Regular cardiac myocyte (primary cell): ENCODE data around the gene RPS6KA4. TPM values are rescaled to one million over a fixed set of nuclear protein-coding genes. Genes with fewer than 3 reads are reported as not detected.

Source experiments
- total RNA-seq: library from RNA; depleted of rRNA; stranded (reverse); fragments of >200 nt; gene quantifications from 2 replicates; pipeline ENCODE4 v1.2.3, GENCODE V29; 2014

RPS6KA4 gene
- 29.0 and 61.3 TPM in 2 replicates for total RNA-seq

GRCh38 chr11:64358907-64359711 is at the start of gene RPS6KA4:
Gene RPS6KA4 (plus strand): TSS chr11:64359162. CDS start chr11:64359236, 74 bp downstream.

GRCh38 chr11:64317325-64317960 is 41.5 kb upstream of the RPS6KA4 start, which contains the start of gene TRMT112:
Gene TRMT112 (minus strand): TSS chr11:64317559. CDS start chr11:64317526, 33 bp downstream.

DNA sequence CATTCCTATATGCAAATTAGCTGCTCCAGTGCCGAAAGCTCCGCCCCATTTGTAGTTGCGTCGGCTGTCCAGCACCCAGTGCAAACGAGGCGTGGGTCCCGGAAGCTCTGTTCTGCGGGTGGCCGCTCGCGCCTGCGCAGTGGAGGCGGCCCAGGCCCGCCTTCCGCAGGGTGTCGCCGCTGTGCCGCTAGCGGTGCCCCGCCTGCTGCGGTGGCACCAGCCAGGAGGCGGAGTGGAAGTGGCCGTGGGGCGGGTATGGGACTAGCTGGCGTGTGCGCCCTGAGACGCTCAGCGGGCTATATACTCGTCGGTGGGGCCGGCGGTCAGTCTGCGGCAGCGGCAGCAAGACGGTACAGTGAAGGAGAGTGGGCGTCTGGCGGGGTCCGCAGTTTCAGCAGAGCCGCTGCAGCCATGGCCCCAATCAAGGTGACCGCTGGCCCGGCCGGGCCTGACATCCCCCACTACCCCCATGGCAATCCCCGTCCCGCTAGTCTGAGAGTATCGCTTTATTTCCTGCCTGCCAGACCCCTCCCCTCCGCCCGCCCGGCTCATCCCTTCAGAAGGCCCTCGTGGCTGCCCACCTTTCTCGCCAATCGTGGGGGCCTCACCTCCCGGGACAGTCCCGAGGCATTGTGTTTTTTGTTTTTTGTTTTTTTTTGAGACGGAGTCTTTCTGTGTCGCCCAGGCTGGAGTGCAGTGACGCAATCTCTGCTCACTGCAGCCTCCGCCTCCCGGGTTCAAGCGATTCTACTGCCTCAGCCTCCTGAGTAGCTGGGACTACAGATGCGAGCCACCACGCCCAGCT is 40.8 kb upstream of the RPS6KA4 start, which contains the start of gene PRDX5:
Gene PRDX5 (plus strand): TSS at position 161 of the 805 bp plus-strand sequence. CDS start 95 bp downstream, at position 256.

DNA sequence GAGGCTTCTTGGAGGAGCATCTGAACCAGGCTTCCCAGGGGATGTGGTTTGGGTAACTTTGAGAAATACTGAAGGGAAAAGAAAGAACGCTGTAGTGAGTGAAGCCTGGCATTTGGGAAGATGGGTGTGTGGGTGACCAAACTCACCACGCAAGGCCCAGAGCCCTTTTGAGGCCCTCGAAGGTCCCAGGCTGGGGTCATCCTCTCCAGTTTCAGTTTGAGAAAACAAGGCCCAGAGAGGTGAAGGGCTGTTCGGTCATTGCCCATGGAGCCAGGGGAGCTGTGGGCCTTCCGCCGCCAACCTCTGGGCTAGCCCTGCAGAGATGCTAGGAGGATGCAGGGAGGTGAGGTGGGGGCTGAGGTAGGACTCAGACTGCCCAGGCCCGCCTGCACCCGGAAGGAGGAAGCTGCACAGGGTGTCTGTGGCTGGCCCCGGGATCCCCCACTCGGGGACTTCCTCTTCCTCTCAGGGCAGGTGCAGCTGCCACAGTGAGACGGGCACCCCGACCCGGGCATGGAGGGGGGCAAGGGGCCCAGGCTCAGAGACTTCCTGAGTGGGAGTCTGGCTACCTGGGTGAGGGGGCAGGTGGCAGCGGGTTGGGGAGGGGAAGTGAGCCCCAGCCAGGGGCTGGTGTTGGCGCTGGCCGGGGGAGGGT is 19.1 kb upstream of the RPS6KA4 start, which contains the start of gene CCDC88B:
Gene CCDC88B (plus strand): TSS at position 451 of the 655 bp plus-strand sequence. CDS start 63 bp downstream, at position 514.

Other genes starting within 250 kb of the RPS6KA4 start
- gene MACROD1, start 193.0 kb upstream of the RPS6KA4 start, total RNA-seq = 8.1 and 21.7 TPM in 2 replicates
- gene STIP1, start 173.0 kb upstream of the RPS6KA4 start, total RNA-seq = 125 and 414 TPM in 2 replicates
- gene FERMT3, start 152.4 kb upstream of the RPS6KA4 start, total RNA-seq = 6.7 and 9.6 TPM in 2 replicates
- gene TRPT1, start 133.0 kb upstream of the RPS6KA4 start, total RNA-seq = 37.0 and 48.2 TPM in 2 replicates
- 61.7 and 73.2 TPM in 2 replicates for gene NUDT22, start 132.9 kb upstream of the RPS6KA4 start, total RNA-seq
- 8.5 and 9.2 TPM in 2 replicates for gene DNAJC4, start 128.6 kb upstream of the RPS6KA4 start, total RNA-seq
- 14.6 and 17.2 TPM in 2 replicates for gene VEGFB, start 124.6 kb upstream of the RPS6KA4 start, total RNA-seq
- gene FKBP2, start 118.1 kb upstream of the RPS6KA4 start, total RNA-seq = 86.8 and 87.4 TPM in 2 replicates
- 191 and 431 TPM in 2 replicates for gene PPP1R14B, start 112.2 kb upstream of the RPS6KA4 start, total RNA-seq
- 33.0 and 75.5 TPM in 2 replicates for gene PLCB3, start 107.6 kb upstream of the RPS6KA4 start, total RNA-seq
- gene BAD, start 74.5 kb upstream of the RPS6KA4 start, total RNA-seq = 41.0 and 51.0 TPM in 2 replicates
- gene GPR137, start 73.3 kb upstream of the RPS6KA4 start, total RNA-seq = 7.7 and 8.2 TPM in 2 replicates
- not detected in 2 replicates for gene KCNK4, start 67.9 kb upstream of the RPS6KA4 start, total RNA-seq
- gene CATSPERZ, start 58.8 kb upstream of the RPS6KA4 start, total RNA-seq = 0.28 TPM in 1 of 2 replicates, not detected in the other
- 31.9 and 36.4 TPM in 2 replicates for gene ESRRA, start 53.6 kb upstream of the RPS6KA4 start, total RNA-seq
- 260 and 325 TPM in 2 replicates for gene TRMT112, start 41.6 kb upstream of the RPS6KA4 start, total RNA-seq
- 261 and 263 TPM in 2 replicates for gene PRDX5, start 41.0 kb upstream of the RPS6KA4 start, total RNA-seq
- gene CCDC88B, start 19.0 kb upstream of the RPS6KA4 start, total RNA-seq = 1.2 and 2.3 TPM in 2 replicates
- gene SLC22A11, start 196.8 kb downstream of the RPS6KA4 start, total RNA-seq = not detected in 2 replicates
- not detected in 2 replicates for gene SLC22A12, start 232.1 kb downstream of the RPS6KA4 start, total RNA-seq